ENCODE measurements around the gene CCDC57. TPM values are rescaled to one million over a fixed set of nuclear protein-coding genes. Genes with fewer than 3 reads are reported as not detected.

CCDC57 gene
- polyA plus RNA-seq, 1 donor from 2014 or later, result 70.9 TPM

DNA sequence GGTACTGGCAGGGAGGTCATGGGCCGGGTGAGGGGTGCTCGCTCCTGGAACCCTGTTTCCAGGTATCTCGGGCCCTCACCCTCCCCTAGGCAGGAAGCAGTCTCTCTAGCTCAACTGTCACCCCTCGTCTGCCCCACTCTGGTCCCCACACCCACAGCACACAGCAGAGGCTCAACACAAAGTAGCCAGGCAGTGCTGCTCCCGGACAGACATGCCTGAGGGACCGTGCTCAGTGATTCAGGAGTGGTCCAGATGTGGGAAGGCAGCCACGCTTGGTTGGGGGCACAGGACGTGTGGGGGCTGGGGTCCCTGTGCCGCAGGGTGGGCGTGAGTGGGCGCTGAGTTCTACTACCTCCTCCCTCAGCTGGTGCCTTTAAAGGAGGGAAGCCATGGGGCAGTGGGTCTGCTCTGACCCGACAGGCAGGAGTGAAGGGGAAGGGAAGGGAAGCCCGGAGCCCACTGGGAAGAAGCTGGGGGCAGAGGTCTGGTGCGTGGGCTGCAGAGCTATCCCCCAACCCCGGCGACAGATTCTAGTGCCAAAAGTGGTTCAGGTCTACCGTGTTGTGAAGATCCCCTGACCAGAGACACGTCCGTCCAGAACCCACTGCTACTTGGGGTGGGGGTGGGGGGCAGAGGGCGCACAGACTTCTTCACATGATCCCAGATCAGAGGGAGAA lies 28.0 kb upstream of the CCDC57 start:
- H2AFZ ChIP-seq (ENCODE audit: low read depth, low read length), result no peak overlapping the region
- H3K9me3 ChIP-seq (ENCODE audit: low read length), result no peaks in the 10 kb centered on the region
- H4K20me1 ChIP-seq (ENCODE audit: insufficient read depth), result peaks cover 6% of the 10 kb centered on the region
- no peaks in the 10 kb centered on the region for H3K36me3 ChIP-seq (ENCODE audit: insufficient read depth, low read length)
- H3K9ac ChIP-seq (ENCODE audit: low read length), result no peak overlapping the region
- no peak overlapping the region for H3K27ac ChIP-seq (ENCODE audit: low read length)
- no peaks in the 10 kb centered on the region for H3K27me3 ChIP-seq (ENCODE audit: insufficient read depth, low read depth, low read length)
- no peak overlapping the region for H3K4me2 ChIP-seq (ENCODE audit: low read length)
- TF ChIP-seq EZH2 (IDR thresholded peaks at IDR 0.05; ENCODE audit: borderline replicate concordance, insufficient read depth, low read length, poor library complexity, severe bottlenecking) (no peak), SMC3 (conservative IDR thresholded peaks at IDR 0.05; ENCODE audit: poor library complexity) (no peak), TAF1 (IDR thresholded peaks at IDR 0.05; ENCODE audit: low read depth) (no peak), MXI1 (conservative IDR thresholded peaks at IDR 0.05; ENCODE audit: poor library complexity, severe bottlenecking) (no peak), RAD21 (conservative IDR thresholded peaks at IDR 0.05) (no peak), POLR2AphosphoS5 (IDR thresholded peaks at IDR 0.05) (no peak), EP300 (conservative IDR thresholded peaks at IDR 0.05; ENCODE audit: poor library complexity, severe bottlenecking) (no peak)
- TF ChIP-seq, protein P1, sequence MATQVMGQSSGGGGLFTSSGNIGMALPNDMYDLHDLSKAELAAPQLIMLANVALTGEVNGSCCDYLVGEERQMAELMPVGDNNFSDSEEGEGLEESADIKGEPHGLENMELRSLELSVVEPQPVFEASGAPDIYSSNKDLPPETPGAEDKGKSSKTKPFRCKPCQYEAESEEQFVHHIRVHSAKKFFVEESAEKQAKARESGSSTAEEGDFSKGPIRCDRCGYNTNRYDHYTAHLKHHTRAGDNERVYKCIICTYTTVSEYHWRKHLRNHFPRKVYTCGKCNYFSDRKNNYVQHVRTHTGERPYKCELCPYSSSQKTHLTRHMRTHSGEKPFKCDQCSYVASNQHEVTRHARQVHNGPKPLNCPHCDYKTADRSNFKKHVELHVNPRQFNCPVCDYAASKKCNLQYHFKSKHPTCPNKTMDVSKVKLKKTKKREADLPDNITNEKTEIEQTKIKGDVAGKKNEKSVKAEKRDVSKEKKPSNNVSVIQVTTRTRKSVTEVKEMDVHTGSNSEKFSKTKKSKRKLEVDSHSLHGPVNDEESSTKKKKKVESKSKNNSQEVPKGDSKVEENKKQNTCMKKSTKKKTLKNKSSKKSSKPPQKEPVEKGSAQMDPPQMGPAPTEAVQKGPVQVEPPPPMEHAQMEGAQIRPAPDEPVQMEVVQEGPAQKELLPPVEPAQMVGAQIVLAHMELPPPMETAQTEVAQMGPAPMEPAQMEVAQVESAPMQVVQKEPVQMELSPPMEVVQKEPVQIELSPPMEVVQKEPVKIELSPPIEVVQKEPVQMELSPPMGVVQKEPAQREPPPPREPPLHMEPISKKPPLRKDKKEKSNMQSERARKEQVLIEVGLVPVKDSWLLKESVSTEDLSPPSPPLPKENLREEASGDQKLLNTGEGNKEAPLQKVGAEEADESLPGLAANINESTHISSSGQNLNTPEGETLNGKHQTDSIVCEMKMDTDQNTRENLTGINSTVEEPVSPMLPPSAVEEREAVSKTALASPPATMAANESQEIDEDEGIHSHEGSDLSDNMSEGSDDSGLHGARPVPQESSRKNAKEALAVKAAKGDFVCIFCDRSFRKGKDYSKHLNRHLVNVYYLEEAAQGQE (IDR thresholded peaks at IDR 0.05; ENCODE audit: borderline replicate concordance), result no peak
- TF ChIP-seq, protein P2, sequence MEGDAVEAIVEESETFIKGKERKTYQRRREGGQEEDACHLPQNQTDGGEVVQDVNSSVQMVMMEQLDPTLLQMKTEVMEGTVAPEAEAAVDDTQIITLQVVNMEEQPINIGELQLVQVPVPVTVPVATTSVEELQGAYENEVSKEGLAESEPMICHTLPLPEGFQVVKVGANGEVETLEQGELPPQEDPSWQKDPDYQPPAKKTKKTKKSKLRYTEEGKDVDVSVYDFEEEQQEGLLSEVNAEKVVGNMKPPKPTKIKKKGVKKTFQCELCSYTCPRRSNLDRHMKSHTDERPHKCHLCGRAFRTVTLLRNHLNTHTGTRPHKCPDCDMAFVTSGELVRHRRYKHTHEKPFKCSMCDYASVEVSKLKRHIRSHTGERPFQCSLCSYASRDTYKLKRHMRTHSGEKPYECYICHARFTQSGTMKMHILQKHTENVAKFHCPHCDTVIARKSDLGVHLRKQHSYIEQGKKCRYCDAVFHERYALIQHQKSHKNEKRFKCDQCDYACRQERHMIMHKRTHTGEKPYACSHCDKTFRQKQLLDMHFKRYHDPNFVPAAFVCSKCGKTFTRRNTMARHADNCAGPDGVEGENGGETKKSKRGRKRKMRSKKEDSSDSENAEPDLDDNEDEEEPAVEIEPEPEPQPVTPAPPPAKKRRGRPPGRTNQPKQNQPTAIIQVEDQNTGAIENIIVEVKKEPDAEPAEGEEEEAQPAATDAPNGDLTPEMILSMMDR (IDR thresholded peaks at IDR 0.05; ENCODE audit: poor library complexity, severe bottlenecking), result no peak
- no peaks in the 10 kb centered on the region for H3F3A ChIP-seq (ENCODE audit: insufficient read depth, low read length, poor library complexity, severe bottlenecking)
- no peaks in the 10 kb centered on the region for H3K79me2 ChIP-seq (replicated peaks; ENCODE audit: insufficient read depth, low read length)
- no peak overlapping the region for H3K4me3 ChIP-seq (ENCODE audit: low read length)
- no peaks in the 10 kb centered on the region for H3K9me2 ChIP-seq (ENCODE audit: insufficient read depth, low read length)

DNA sequence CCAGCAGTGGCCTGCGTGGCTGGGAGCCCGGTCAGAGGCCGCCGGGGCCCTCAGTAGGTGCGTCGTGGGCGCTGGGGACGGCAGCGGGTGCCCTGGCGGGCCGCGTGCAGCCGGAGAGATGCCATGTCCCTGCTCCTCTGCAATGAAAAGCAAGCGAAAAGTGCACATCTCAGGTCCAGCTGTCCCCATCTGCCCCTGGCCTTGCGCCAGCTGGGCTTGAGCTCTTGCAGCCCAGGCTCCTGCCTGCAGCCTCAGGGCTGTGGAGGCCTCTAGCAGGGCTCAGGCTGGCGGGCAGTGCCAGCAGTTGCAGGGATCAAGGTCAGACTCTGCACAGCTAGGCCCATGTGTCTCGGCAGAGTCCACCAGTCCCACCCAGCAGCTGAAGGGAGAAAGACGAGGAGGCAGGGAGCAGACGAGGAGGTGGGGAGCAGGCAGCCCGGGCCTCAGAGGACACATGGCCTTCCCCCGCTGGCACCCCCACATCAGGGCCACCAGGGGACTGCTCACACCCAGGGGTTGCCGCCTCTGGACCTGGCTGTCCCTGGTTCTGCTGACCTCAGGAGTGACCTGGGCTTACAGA lies 27.4 kb upstream of the CCDC57 start:
- no peaks in the 10 kb centered on the region for H3K27me3 ChIP-seq (ENCODE audit: insufficient read depth, low read depth, low read length)
- no peak overlapping the region for H3K27ac ChIP-seq (ENCODE audit: low read length)
- no peaks in the 10 kb centered on the region for H3K79me2 ChIP-seq (replicated peaks; ENCODE audit: insufficient read depth, low read length)
- no peak overlapping the region for H3K4me3 ChIP-seq (ENCODE audit: low read length)
- no peak overlapping the region for H3K9ac ChIP-seq (ENCODE audit: low read length)
- H3F3A ChIP-seq (ENCODE audit: insufficient read depth, low read length, poor library complexity, severe bottlenecking), result no peaks in the 10 kb centered on the region
- H3K9me2 ChIP-seq (ENCODE audit: insufficient read depth, low read length), result no peaks in the 10 kb centered on the region
- no peaks in the 10 kb centered on the region for H3K36me3 ChIP-seq (ENCODE audit: insufficient read depth, low read length)
- no peak overlapping the region for H2AFZ ChIP-seq (ENCODE audit: low read depth, low read length)
- H4K20me1 ChIP-seq (ENCODE audit: insufficient read depth), result peaks cover 6% of the 10 kb centered on the region
- no peaks in the 10 kb centered on the region for H3K9me3 ChIP-seq (ENCODE audit: low read length)
- no peak for TF ChIP-seq RAD21 (conservative IDR thresholded peaks at IDR 0.05)
- TF ChIP-seq, protein P1 (IDR thresholded peaks at IDR 0.05; ENCODE audit: borderline replicate concordance), result no peak
- TF ChIP-seq TAF1 (IDR thresholded peaks at IDR 0.05; ENCODE audit: low read depth), result no peak
- no peak for TF ChIP-seq POLR2AphosphoS5 (IDR thresholded peaks at IDR 0.05)
- TF ChIP-seq, protein P2 (IDR thresholded peaks at IDR 0.05; ENCODE audit: poor library complexity, severe bottlenecking), result no peak
- no peak for TF ChIP-seq EZH2 (IDR thresholded peaks at IDR 0.05; ENCODE audit: borderline replicate concordance, insufficient read depth, low read length, poor library complexity, severe bottlenecking)
- no peak for TF ChIP-seq SMC3 (conservative IDR thresholded peaks at IDR 0.05; ENCODE audit: poor library complexity)
- TF ChIP-seq MXI1 (conservative IDR thresholded peaks at IDR 0.05; ENCODE audit: poor library complexity, severe bottlenecking), result no peak
- TF ChIP-seq EP300 (conservative IDR thresholded peaks at IDR 0.05; ENCODE audit: poor library complexity, severe bottlenecking), result no peak
- H3K4me2 ChIP-seq (ENCODE audit: low read length), result no peak overlapping the region

Measured in neural cell (in vitro differentiated cells).